GM19238 (cell line): Measurements from ENCODE around the gene CEP295NL.
A peak's percentile ranks its signal among the peaks of the same experiment; 100 is the strongest.
"Not testable (repeated sequence)": the region's sequence is repeated elsewhere in the genome, so short reads cannot be mapped to it uniquely, and the experiment has no call there.

ENCODE experiments used
- DNase-seq: peaks from one replicate; pipeline ENCODE4 v3.0.0; 2011; ENCODE audit warnings: low spot score; ENCODE audit not compliant: insufficient read length

The CEP295NL gene

GRCh38 chr17:78905541-78905940 is 2.5 kb upstream of the CEP295NL start:
- no peak for DNase-seq

- no peak for DNase-seq
Measured at GRCh38 chr17:78905116-78905515, 2.1 kb upstream of the CEP295NL start.

GRCh38 chr17:78904371-78904770 is 1.4 kb upstream of the CEP295NL start:
- DNase-seq: no peak

GRCh38 chr17:78902231-78902630 is 770 bp downstream of the CEP295NL start:
- DNase-seq: not testable (repeated sequence)

- DNase-seq: no peak
Measured at GRCh38 chr17:78901806-78902205, 1.2 kb downstream of the CEP295NL start.

- no peak for DNase-seq
Measured at GRCh38 chr17:78900816-78901215, 2.2 kb downstream of the CEP295NL start.

GRCh38 chr17:78899361-78900260 is 3.4 kb downstream of the CEP295NL start:
- DNase-seq: no peak

GRCh38 chr17:78898947-78899346 is 4.1 kb downstream of the CEP295NL start:
- DNase-seq: no peak

- no peak for DNase-seq
Measured at GRCh38 chr17:78898075-78898836, 4.7 kb downstream of the CEP295NL start.

GRCh38 chr17:78897664-78898047 is 5.3 kb downstream of the CEP295NL start:
- no peak for DNase-seq

- DNase-seq: no peak
Measured at GRCh38 chr17:78896834-78897663, 6.0 kb downstream of the CEP295NL start.

- no peak for DNase-seq
Measured at GRCh38 chr17:78896091-78896833, 6.7 kb downstream of the CEP295NL start.

GRCh38 chr17:78895322-78895721 is 7.7 kb downstream of the CEP295NL start:
- DNase-seq: no peak

- no peak for DNase-seq
Measured at GRCh38 chr17:78893684-78894083, 9.3 kb downstream of the CEP295NL start.

GRCh38 chr17:78892936-78893379 is 10.0 kb downstream of the CEP295NL start:
- DNase-seq: no peak

GRCh38 chr17:78892520-78892919 is 10.5 kb downstream of the CEP295NL start:
- DNase-seq: no peak

- no peak for DNase-seq
Measured at GRCh38 chr17:78892062-78892456, 10.9 kb downstream of the CEP295NL start.

GRCh38 chr17:78891406-78892061 is 11.5 kb downstream of the CEP295NL start:
- no peak for DNase-seq

GRCh38 chr17:78890498-78890897 is 12.5 kb downstream of the CEP295NL start:
- DNase-seq: peak; percentile 57

- DNase-seq: not testable (repeated sequence)
Measured at GRCh38 chr17:78890096-78890495, 12.9 kb downstream of the CEP295NL start.
